Upper lobe of right lung (tissue), 1 donor: Measurements from ENCODE around the gene NOTCH2. TPM values are rescaled to one million over a fixed set of nuclear protein-coding genes. Genes with fewer than 3 reads are reported as not detected.

Experiments
- ATAC-seq: fragments of 200-7000 bp; cut with Tn5 transposase; one replicate; pipeline ENCODE4 v1.9.1; 2020; ENCODE audit warnings: mild to moderate bottlenecking, moderate library complexity
- DNase-seq: peaks from one replicate; pipeline ENCODE4 v3.0.0-alpha.2; 2020
- H3K27ac ChIP-seq: fragments of 200-600 bp; one replicate; pipeline ENCODE4 v1.8.0; 2022
- H3K27me3 ChIP-seq: fragments of 200-600 bp; one replicate; pipeline ENCODE4 v1.8.0; 2022; ENCODE audit warnings: mild to moderate bottlenecking
- H3K36me3 ChIP-seq: fragments of 200-600 bp; one replicate; pipeline ENCODE4 v1.8.0; 2022
- H3K4me1 ChIP-seq: fragments of 200-600 bp; one replicate; pipeline ENCODE4 v1.8.0; 2022
- H3K4me3 ChIP-seq: fragments of 200-600 bp; one replicate; pipeline ENCODE4 v1.8.0; 2022; ENCODE audit warnings: mild to moderate bottlenecking
- H3K9me3 ChIP-seq: fragments of 200-600 bp; one replicate; pipeline ENCODE4 v1.8.0; 2022
- intact Hi-C: fragments of 100-400 bp; cut with DNase I; formaldehyde crosslinking; loops from one replicate; pipeline ENCODE4 v1.11.0; 2022
- total RNA-seq: library from RNA; stranded (reverse); fragmentation: NEBNext Ultra II Directional; extraction: Animal tissue kit (Norgen Biotek cat#: 25700); gene quantifications from one replicate; pipeline ENCODE4 v1.2.1, GENCODE V29; 2021
- TF ChIP-seq, protein P1 (sequence below): fragments of 200-600 bp; IDR thresholded peaks from one replicate; pipeline ENCODE4 v1.8.0; 2022; ENCODE audit warnings: antibody characterized with exemption
- donor health status: DM: no; HTN: yes; CAD: no; lungs with severe emphysema.

Gene NOTCH2
- total RNA-seq, 1 donor from 2014 or later = 97.3 TPM

- ATAC-seq (no peak), DNase-seq (no peak)
- H3K4me3 ChIP-seq = no peak overlapping the region
- H3K4me1 ChIP-seq = no peaks in the 10 kb centered on the region
- H3K36me3 ChIP-seq = no peaks in the 10 kb centered on the region
- H3K27me3 ChIP-seq = peaks cover 7% of the 10 kb centered on the region
- no peak overlapping the region for H3K27ac ChIP-seq
- TF ChIP-seq, protein P1, sequence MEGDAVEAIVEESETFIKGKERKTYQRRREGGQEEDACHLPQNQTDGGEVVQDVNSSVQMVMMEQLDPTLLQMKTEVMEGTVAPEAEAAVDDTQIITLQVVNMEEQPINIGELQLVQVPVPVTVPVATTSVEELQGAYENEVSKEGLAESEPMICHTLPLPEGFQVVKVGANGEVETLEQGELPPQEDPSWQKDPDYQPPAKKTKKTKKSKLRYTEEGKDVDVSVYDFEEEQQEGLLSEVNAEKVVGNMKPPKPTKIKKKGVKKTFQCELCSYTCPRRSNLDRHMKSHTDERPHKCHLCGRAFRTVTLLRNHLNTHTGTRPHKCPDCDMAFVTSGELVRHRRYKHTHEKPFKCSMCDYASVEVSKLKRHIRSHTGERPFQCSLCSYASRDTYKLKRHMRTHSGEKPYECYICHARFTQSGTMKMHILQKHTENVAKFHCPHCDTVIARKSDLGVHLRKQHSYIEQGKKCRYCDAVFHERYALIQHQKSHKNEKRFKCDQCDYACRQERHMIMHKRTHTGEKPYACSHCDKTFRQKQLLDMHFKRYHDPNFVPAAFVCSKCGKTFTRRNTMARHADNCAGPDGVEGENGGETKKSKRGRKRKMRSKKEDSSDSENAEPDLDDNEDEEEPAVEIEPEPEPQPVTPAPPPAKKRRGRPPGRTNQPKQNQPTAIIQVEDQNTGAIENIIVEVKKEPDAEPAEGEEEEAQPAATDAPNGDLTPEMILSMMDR = no peak
- H3K9me3 ChIP-seq = no peaks in the 10 kb centered on the region
- intact Hi-C loops = no loop called here
Measured at GRCh38 chr1:119887427-119887826, 182.0 kb downstream of the NOTCH2 start.

GRCh38 chr1:119885903-119886783 is 183.3 kb downstream of the NOTCH2 start:
- no peak overlapping the region for H3K27ac ChIP-seq
- TF ChIP-seq, protein P1 = peak; percentile 77
- H3K36me3 ChIP-seq = no peaks in the 10 kb centered on the region
- peak; percentile 77 for DNase-seq
- ATAC-seq = peak; percentile 90
- no peak overlapping the region for H3K4me3 ChIP-seq
- intact Hi-C loops = no loop called here
- peaks cover 7% of the 10 kb centered on the region for H3K27me3 ChIP-seq
- no peaks in the 10 kb centered on the region for H3K4me1 ChIP-seq
- no peaks in the 10 kb centered on the region for H3K9me3 ChIP-seq

- no peak overlapping the region for H3K27ac ChIP-seq
- no peaks in the 10 kb centered on the region for H3K4me1 ChIP-seq
- ATAC-seq (no peak), DNase-seq (no peak)
- H3K36me3 ChIP-seq = no peaks in the 10 kb centered on the region
- no peaks in the 10 kb centered on the region for H3K9me3 ChIP-seq
- H3K27me3 ChIP-seq = peaks cover 7% of the 10 kb centered on the region
- no peak overlapping the region for H3K4me3 ChIP-seq
- intact Hi-C loops = no loop called here
- TF ChIP-seq, protein P1 = no peak
Measured at GRCh38 chr1:119884711-119885110, 184.8 kb downstream of the NOTCH2 start.

DNA sequence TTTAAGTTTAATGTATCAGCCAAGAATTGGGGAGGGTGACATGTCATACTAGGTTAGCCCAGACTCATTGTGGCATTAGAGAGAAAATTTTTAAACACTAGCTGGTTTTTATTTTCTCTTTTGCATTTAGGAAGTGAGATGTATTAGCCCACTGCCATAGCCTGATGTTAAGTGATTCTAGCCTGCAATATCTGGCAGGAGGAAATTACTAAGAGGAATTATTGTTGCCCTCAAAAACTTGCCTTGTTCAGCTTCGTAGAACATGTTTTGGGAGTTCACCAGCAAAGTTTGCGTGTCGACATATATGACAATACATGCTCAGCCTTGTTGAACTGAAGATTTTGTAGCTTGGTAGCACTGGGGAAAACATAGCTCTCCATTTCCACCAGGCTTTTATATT is 185.6 kb downstream of the NOTCH2 start:
- TF ChIP-seq, protein P1 = no peak
- Histone ChIP-seq H3K9me3 (no peaks in the 10 kb centered on the region), H3K27ac (no peak overlapping the region), H3K4me1 (no peaks in the 10 kb centered on the region), H3K4me3 (no peak overlapping the region), H3K27me3 (peaks cover 7% of the 10 kb centered on the region), H3K36me3 (no peaks in the 10 kb centered on the region)
- intact Hi-C loops = no loop called here
- ATAC-seq (no peak), DNase-seq (no peak)

GRCh38 chr1:119882132-119883049 is 187.1 kb downstream of the NOTCH2 start:
- no peaks in the 10 kb centered on the region for H3K36me3 ChIP-seq
- intact Hi-C loops = no loop called here
- no peak overlapping the region for H3K27ac ChIP-seq
- H3K4me3 ChIP-seq = no peak overlapping the region
- ATAC-seq = peak; percentile 69
- H3K27me3 ChIP-seq = peaks cover 7% of the 10 kb centered on the region
- no peaks in the 10 kb centered on the region for H3K9me3 ChIP-seq
- TF ChIP-seq, protein P1 = no peak
- no peak for DNase-seq
- no peaks in the 10 kb centered on the region for H3K4me1 ChIP-seq
